GM19238 (cell line): ENCODE results near the gene AGBL1.
"Not testable (repeated sequence)": the region's sequence is repeated elsewhere in the genome, so short reads cannot be mapped to it uniquely, and the experiment has no call there.

Source experiments
- DNase-seq: peaks from one replicate; pipeline ENCODE4 v3.0.0; 2011; ENCODE audit warnings: low spot score; ENCODE audit not compliant: insufficient read length

Gene AGBL1

DNA sequence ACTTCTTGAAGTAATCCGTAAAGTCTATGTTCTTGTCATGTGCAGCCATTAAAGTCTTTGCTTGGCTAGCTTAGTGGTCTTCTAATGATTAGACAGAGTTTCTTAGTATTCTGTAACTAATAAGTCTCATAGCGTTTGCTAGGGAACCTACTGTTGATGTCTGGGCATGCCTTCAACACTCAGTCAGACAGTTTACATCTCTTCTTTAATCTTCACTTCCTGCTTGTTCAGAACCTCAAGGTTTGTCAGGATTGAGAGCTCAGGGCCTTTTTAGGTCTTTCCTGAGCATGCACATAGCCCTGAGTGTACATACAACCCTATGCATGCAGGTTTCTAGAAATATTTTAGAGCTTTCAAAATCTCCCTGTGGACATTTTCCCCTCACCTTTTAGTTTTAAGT, 426.3 kb downstream of the AGBL1 start:
- DNase-seq, result no peak

DNA sequence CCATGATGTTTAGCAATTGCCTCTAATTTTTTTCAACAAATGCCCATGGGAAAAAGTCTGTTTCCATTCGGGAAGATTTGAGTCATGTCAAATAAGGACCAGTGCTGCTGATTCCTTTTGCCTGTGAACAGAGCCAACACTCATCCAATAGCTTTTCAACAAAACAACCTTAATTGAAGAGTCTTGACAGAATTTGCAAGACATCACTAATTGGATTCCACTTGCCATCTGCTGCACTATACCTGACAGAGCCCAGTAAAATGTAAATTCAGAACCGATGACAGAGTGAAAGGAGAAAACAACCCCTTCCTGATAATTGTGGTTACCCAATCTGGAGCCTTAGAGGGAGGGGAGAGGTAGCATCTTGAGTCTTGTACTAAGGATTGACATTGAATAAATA, 426.7 kb downstream of the AGBL1 start:
- no peak for DNase-seq

DNA sequence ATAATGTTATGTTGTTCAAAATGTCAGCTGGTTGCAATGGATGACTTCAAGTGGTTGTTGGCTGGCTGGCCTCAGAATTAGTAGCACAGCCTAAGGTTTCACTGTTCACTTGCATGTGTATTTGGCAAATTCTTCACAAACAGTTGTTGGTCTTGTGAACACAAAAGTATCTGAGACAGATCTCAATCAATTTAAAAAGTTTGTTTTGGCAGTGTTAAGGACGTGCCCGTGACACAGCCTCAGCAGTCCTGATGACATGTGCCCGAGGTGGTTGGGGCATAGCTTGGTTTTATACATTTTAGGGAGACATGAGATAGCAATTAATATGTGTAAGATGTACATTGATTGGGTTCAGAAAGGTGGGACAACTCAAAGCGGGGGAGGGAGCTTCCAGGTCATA, 436.0 kb downstream of the AGBL1 start:
- no peak for DNase-seq

DNA sequence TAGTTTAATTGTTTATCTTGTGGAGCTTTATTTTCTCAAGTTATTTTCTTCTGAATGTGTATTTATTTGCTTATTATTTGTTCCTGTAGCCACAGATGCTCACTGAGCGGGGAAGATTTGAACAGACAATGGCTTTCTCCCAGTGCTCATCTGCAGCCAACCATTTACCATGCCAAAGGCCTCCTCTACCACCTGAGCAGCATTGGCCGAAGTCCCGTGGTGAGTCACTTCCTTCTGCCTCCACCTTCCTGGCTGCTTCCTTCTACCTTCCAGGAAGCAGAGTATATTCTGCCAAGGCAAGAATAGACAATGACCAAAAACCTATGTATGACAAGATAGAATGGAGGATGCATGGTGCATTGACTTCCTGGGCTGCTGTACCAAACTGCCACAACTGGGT, 443.1 kb downstream of the AGBL1 start:
- DNase-seq, result no peak

DNA sequence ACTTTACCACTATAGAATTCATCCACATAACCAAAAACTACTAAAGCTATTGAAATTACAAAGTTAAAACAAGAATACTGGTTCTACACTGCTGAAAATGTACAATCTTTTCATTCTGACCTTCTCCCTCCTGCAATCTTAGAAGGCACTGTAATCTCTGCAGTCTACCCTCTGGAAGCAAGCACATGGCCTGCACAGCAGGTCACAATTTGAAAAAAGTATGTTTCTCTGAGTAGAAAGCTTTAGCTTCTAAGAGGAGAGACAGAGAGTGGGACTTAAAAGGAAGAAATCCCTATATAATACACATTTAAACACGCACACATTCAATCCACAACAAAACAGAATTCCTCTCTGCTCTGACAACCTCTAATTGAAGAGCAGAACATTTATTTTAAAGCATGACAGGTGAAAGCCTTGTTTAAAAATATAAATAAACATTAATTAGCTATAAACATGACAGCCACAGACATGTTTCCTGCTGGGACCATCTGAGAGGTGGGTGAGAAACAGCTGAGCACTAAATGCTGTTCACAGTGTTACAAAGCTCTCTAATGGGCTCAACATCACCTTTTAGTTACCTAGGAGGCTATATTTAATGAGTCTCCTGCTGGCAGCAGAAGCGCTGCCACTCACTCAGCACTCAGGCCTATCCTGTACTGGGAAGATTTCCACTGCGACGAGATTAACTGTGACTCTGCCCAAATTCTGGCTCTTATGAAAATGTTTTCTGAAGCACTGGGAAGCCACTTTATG, 447.4 kb downstream of the AGBL1 start:
- DNase-seq, result no peak

DNA sequence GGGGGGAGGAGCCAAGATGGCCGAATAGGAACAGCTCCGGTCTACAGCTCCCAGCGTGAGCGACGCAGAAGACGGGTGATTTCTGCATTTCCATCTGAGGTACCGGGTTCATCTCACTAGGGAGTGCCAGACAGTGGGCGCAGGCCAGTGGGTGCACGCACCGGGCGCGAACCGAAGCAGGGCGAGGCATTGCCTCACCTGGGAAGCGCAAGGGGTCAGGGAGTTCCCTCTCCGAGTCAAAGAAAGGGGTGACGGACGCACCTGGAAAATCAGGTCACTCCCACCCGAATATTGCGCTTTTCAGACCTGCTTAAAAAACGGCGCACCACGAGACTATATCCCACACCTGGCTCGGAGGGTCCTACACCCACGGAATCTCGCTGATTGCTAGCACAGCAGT, 448.4 kb downstream of the AGBL1 start:
- not testable (repeated sequence) for DNase-seq

DNA sequence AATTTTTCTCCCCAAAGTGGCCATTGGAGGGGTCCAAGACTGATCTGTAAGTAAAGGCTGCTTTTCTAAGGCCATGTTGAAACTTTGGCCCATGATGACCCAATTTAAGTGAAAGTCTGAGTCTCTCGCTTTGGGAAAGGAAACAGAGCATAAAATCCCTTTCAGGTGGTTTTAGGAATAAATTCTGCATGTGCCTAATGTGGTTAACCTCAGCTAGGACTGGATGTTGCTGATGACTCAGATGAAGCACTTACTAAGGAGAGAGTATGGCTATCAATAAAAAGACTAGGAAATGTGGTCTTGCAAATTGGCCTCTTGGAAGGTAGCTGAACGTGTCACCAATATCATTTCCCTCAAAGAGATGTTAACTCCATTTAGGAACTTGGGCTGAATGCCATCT, 458.5 kb downstream of the AGBL1 start:
- no peak for DNase-seq

DNA sequence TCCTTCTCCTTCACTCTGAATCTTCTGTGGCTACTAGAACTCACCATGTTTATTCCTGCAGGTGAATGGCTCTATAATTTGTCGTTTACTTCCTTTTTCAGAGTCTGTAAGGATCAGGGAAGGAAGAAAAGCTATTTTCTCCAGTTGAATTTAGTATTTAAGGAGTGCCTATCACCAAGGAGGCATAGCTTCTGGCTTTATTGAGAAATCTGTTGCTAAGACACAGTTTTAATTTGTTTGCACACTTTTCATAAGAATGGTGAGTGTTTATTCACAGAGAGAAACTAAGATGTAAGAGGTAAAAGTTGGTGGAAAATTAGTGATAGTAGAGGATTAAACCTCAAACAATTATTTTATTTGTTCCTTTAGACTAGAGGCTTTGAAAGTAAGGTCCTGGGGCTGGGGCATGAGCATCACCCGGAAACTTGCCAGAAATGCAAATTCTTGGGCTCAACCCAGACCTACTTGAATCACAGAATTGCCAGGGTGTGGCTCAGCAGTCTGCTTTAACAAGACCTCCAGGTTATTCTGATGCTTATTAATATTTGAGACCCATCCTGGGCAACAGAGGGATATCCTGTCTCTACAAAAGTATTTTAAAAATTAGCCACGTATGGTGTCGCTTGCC, 461.3 kb downstream of the AGBL1 start:
- DNase-seq, result no peak

DNA sequence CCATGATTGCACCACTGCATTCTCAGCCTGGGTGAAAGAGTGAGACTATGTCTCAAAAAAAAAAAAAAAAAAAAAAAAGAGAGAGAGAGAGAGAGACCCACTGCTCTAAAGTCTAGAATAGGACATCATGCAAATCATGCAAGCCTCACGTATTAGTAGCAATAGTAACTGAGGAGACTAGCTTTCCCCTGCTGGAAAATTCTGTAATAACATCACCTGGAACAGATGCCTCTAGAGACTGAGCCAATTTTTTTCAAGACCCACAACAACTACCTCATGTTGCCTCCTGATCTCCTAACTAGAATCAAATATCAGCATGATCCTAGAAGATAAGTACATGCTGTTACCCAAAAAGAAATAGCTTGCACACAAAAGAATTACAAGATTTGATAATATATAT, 461.9 kb downstream of the AGBL1 start:
- DNase-seq, result no peak

DNA sequence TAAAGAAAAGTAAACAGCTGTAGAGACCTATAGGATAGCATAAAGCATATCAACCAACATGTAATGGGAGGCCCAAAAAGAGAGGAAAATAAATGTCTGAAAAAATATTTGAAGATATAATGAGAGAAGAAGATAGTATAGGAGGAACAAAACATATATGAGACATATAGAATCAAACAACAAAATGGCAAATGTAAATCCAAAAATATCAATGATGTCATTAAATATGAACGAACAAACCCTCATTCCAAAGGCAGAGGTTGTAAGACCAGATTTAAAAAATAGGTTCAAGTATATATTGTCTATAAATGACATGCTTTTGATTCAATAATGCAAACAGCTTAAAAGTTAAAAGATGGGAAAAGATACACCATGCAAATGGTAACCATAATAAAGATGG, 470.4 kb downstream of the AGBL1 start:
- DNase-seq, result no peak

DNA sequence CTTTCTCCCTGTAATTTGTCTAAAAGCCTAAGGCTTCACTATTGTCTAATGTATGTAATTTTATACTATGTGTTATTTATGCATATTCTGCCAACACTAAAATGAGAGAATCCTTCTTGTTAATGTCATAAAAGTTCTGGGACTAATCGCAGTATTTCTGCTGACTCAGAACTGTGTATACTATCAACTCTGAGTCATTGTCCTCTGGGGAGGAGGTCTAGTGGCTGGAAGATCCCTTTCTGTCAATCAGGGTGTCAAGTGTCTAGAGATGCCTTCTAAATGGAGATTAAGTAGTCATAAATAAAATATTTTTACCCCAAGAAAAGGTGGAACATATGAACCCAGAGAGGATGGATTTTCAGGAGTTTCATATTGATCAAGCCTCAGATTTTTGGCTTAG, 473.4 kb downstream of the AGBL1 start:
- no peak for DNase-seq

DNA sequence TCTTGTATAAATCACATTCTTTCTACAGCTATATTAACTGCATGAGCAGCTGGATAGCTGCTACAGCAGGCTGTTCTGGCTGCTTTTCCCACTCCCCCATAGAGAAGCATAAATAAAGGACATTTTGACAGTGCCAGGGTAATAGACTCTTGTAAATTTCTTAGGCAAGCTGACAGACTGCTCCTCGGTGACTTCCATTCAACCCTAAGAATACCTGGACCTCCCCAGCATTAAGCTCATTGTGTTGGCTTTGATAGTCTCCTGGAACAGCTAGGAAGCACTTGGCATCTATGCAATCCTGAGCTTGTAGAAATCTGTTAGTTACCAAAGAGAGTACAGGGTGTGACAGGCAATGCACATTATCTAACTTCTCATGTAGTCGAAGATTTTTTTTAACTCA, 475.4 kb downstream of the AGBL1 start:
- DNase-seq, result no peak

DNA sequence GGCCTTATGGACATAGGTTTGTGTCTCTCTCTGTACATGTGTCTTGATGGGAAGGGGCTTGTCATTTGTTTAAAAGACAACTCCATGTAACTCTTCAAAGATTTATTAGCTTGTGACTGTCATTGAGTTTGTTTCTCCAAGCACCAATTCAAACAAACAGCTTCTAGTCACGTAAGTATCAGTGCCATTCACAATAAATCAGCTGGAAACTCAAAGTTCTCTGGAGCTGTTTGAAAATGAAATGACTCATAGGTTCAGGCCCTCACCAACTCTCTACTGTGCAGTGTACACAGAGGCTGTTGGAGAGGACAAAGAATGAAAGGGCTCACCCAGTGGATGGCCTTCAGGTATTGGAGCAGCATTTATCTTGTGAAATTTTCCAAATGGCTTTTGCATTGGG, 476.3 kb downstream of the AGBL1 start:
- no peak for DNase-seq

DNA sequence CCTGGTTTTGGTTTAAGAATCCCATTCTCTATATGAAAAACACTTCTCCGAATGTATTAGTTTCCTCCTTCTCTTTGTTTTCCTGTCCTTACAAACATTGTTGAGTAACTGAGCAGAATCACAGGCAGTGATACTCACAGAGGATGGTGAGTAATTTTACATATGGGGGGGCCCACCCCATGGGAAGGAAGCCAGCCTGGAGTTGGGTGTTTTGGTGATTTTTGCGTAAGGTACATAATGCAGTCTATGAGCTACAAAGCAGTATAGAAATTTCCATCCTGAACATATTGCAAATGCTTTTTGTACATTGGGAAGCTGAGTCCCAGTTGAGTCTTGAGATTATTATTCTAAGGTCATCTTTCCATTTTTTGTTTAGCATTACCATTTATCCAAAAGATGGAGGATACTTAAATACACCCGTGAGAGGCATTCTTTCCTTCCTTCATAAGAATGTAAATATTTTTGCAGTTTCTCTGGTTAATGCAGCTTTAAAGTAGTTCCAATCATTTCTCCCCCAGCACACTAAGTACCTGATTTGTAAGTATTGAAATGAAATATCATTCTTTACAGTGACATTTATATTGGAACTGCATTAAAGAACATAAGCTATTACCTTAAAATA, 476.8 kb downstream of the AGBL1 start:
- no peak for DNase-seq

DNA sequence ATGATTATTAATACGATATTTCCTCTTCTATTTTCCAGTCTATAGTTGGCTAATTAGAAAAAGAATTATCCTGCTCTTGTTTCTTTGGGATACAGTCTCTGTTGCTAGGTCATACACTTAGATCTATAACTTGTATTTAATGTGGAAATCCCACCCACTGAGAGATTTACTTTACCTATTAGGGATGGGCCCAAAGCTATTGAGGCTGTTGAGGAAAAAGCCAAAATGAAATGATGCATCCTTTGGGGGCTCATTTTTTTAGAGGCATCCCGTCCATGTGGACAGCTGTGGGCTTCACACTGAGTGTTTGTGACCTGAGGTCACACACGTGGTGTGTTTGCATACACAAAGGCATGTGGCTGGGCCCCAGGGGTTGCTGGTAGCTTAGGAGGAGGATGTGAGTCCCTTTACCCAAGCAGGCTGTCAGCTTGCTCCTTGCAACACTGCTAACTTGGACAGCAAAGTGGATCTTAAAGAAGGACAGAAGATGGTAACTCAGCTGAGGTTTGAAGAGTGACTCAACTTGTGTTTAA, 477.4 kb downstream of the AGBL1 start:
- DNase-seq, result no peak

DNA sequence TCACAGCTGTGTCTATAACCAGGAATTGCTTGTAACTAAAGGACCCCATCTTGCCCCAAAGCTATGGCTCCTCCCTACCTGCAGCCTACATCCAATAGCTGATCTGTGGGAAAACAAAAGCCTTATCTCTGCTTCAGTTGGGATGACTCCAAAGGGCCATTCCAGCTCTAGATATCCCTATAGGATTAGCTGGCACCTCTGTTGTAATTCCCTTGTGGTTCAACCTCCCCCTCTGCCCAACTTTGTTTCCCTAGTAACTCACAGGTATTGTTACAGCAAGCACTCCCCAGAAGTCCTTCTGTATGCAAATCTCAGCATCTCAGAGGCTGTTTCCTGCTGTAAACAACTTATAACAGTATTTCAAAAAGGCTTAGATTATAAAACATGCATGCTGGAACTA, 478.6 kb downstream of the AGBL1 start:
- no peak for DNase-seq

DNA sequence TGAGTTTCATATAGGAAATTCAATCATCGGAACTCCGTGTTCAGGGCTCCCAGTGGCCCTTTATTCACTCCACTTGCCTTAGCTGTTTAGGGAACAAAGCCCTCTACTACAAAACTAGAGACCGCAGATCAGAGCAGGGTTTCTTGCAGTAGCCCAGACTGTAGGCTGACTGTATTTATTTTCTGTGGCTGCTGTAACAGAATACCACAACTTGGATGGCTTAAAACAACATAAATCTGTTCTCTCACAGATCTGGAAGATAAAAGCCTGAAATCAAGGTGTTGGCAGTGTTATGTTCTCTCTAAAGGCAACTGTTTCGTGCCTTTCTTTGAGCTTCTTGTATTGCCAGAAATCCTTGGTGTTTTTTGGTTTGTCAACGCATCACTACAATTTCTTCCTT, 479.0 kb downstream of the AGBL1 start:
- DNase-seq, result no peak

DNA sequence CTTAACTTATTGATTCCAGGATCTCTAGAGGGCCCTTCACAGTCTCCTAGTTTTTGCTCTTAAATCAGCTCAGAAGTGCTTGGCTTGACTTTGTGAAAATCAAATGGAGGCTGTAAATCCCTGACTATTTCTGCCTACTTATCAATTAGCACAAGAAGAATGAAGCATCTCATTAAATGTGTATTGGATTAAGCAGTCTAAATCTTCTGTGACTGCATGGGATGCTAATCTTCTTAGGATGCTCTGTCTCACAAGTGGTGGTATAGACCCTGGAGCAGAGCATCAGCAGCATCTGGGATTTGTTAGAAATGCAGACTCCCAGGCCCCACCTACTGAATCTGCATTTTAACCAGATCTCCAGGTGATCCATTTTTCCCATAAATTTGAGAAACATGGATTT, 488.7 kb downstream of the AGBL1 start:
- DNase-seq, result no peak

DNA sequence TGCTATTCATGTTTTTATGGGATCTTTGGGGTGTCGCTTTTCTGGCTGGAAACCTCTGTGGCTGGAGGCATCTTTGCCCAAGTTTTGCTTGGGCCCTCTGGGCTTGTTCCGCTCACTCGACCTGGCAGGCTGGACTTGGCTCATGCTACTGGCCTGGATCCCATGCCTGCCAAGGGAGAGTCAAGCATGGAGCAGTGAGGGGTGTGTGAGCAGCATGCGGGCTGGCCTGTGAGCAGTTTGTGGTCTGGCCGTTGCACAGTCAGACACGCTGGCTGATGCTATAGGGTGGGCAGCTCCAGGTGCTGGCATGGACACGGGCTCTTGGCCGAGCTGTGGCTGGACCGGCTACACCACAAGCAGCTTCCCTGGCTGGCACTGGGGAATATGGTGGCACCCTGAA, 491.1 kb downstream of the AGBL1 start:
- DNase-seq, result no peak

DNA sequence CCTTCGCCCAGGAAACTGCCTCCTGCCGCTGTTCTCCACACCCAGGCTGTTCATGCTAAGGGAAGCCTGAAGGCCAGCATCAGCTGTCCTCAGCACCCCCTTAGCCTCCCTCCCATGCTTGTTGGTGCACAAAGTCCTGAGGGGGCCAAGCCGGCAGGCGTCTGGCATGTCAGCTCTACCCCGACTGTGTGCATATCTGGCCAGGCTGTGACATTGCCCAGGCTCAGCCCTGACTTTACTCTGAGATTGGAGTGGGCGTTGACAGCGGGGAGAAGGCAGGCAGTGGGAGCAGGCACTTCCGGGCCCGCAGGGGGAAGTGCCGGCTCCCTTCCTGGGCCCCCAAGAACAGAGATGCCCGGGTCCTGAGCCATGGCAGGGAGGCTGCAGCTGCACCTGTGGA, 492.2 kb downstream of the AGBL1 start:
- no peak for DNase-seq

DNA sequence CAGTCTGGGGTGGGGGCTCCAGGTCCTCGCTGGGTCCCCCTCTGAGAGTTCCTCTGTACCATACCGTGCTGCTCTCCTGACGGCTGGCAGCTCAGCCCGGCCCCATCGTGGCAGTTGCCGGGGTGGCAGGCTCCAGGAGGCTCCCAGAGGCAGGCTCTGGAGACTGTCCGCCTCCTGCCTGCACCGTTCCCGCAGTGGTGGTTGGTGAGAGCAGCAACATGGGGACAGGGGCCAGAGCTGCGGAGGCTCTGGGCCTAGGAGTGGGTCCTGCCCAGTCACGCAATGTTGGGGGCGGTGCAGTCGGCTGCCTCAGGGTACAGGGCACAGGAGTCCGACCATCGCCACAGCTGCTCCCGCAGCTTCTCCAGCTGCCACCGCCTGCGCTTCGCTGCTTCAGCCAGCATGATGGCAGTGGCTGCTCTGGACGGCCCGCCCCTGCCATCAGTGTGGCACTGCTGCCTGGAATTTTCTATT, 492.7 kb downstream of the AGBL1 start:
- DNase-seq, result no peak

DNA sequence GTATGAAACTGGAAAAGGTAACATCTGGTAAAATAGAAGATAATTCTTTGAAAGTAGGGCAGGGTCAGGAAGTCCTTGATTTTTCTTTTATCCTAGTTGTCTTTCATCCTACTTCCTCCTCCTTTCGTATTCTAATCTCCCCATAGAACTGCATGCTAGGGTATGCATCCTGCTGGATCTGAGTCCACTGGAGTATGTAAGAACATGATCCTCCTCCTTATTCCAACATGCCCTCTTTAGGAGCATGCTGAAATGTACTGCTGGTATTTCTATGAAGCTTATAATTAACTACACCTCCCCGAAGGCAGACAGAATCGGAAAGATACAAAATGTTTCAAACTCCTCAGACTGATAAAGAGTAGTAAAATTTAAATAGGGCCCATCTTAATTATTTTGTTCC, 493.8 kb downstream of the AGBL1 start:
- no peak for DNase-seq

DNA sequence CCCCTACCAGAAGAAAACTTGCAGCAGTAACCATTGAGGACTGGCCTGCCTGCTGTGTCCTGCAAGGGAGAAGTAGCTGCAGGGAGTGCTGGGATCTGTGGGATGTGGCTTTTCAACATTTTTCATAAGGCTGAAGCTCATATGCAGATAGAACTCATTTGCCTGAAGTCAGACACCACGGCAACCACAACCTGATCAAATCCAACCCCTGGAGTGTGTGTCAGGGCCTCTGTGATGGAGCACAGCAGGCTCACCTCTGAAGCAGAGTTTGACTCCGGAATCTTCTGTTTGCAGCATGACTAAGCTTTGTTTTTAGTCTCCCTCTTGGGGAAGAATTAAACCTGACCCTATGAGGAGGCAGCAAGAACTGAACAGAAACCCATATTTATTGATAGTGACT, 508.7 kb downstream of the AGBL1 start:
- DNase-seq, result no peak
